Stimulated activated CD8-positive, alpha-beta memory T cell treated with anti-CD3 and anti-CD28 coated beads, Interleukin-12 subunit alpha, Interleukin-12 subunit beta, amount 100 ng/mL, for 4 hours (primary cell): ENCODE measurements around the gene KATNAL1.
"Not testable (repeated sequence)": the region's sequence is repeated elsewhere in the genome, so short reads cannot be mapped to it uniquely, and the experiment has no call there.

ENCODE experiments used
- DNase-seq: peaks from one replicate; pipeline ENCODE4 v3.0.0-alpha.2; 2020; ENCODE audit warnings: low read depth

Gene KATNAL1

GRCh38 chr13:30292325-30292724, 15.0 kb downstream of the KATNAL1 start:
- DNase-seq, result no peak

GRCh38 chr13:30290812-30291436, 16.4 kb downstream of the KATNAL1 start:
- no peak for DNase-seq

- DNase-seq, result no peak
These were observed 17.8 kb downstream of the KATNAL1 start for GRCh38 chr13:30289533-30289932.

GRCh38 chr13:30286059-30286458, 21.3 kb downstream of the KATNAL1 start:
- DNase-seq, result not testable (repeated sequence)

GRCh38 chr13:30276178-30276577, 31.2 kb downstream of the KATNAL1 start:
- no peak for DNase-seq

GRCh38 chr13:30274083-30274482, 33.3 kb downstream of the KATNAL1 start:
- DNase-seq, result no peak

- not testable (repeated sequence) for DNase-seq
These were observed 37.3 kb downstream of the KATNAL1 start for GRCh38 chr13:30270035-30270434.

GRCh38 chr13:30268673-30269072, 38.7 kb downstream of the KATNAL1 start:
- no peak for DNase-seq

- DNase-seq, result no peak
These were observed 40.6 kb downstream of the KATNAL1 start for GRCh38 chr13:30266756-30267155.

GRCh38 chr13:30259149-30259733, 48.1 kb downstream of the KATNAL1 start:
- not testable (repeated sequence) for DNase-seq

- no peak for DNase-seq
These were observed 49.8 kb downstream of the KATNAL1 start for GRCh38 chr13:30257468-30258099.

GRCh38 chr13:30256713-30257467, 50.5 kb downstream of the KATNAL1 start:
- no peak for DNase-seq

- no peak for DNase-seq
These were observed 51.7 kb downstream of the KATNAL1 start for GRCh38 chr13:30255696-30256095.

- no peak for DNase-seq
These were observed 53.5 kb downstream of the KATNAL1 start for GRCh38 chr13:30253830-30254229.

- DNase-seq, result no peak
These were observed 59.9 kb downstream of the KATNAL1 start for GRCh38 chr13:30247406-30247805.

- DNase-seq, result no peak
These were observed 65.8 kb downstream of the KATNAL1 start for GRCh38 chr13:30241532-30241931.

- DNase-seq, result no peak
These were observed 66.7 kb downstream of the KATNAL1 start for GRCh38 chr13:30240608-30241007.

GRCh38 chr13:30235216-30235615, 72.1 kb downstream of the KATNAL1 start:
- no peak for DNase-seq

- no peak for DNase-seq
These were observed 72.7 kb downstream of the KATNAL1 start for GRCh38 chr13:30234619-30235162.

- no peak for DNase-seq
These were observed 82.6 kb downstream of the KATNAL1 start for GRCh38 chr13:30224732-30225131.

- DNase-seq, result no peak
These were observed 85.1 kb downstream of the KATNAL1 start for GRCh38 chr13:30222254-30222653.

- no peak for DNase-seq
These were observed 91.2 kb downstream of the KATNAL1 start for GRCh38 chr13:30216111-30216510.

- no peak for DNase-seq
These were observed 95.1 kb downstream of the KATNAL1 start for GRCh38 chr13:30212256-30212655.
